ENCODE measurements around the gene DLG2. TPM values are rescaled to one million over a fixed set of nuclear protein-coding genes. Genes with fewer than 3 reads are reported as not detected.

Gene DLG2
- total and polyA plus RNA-seq, 9 donors: 2.5 to 20.7 (median 12.0) TPM

DNA sequence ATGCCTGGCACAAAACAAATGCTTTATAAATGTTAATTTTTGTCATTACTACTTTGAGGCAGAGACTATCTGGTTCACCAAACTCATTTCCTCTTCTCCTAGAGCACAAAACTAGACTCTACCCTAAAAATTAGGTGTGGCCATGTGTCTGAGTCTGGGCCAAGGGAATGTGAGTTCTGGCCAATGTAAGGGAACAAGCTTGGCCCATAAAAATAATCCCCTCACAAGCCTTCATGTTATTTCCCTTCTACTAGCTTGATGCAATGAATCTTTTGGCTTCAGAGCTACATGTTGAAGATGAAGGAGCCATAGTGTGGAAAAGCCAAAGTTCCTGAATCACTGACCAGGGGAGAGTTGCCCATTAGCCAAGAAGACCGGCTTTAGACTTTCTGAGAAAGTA is 1934.5 kb downstream of the DLG2 start:
- no peak overlapping the region for H3K4me3 ChIP-seq
- TF ChIP-seq EP300 (IDR thresholded peaks at IDR 0.05): no peak
- no peak for TF ChIP-seq CTCF (IDR thresholded peaks at IDR 0.05)
- TF ChIP-seq POLR2A (IDR thresholded peaks at IDR 0.05): no peak
- peaks cover 5% of the 10 kb centered on the region for H3K4me1 ChIP-seq (ENCODE audit: insufficient read depth)
- WGBS, 3 donors: 73 to 86% (median 85%) methylated on average over 1 of the region's 1 CpG
- no peaks in the 10 kb centered on the region for H3K27me3 ChIP-seq
- H3K9me3 ChIP-seq: no peaks in the 10 kb centered on the region
- intact Hi-C loops (cut with DNase I): no loop called here
- no peak overlapping the region for H3K27ac ChIP-seq
- H3K36me3 ChIP-seq: no peaks in the 10 kb centered on the region
- DNase-seq: no peak

DNA sequence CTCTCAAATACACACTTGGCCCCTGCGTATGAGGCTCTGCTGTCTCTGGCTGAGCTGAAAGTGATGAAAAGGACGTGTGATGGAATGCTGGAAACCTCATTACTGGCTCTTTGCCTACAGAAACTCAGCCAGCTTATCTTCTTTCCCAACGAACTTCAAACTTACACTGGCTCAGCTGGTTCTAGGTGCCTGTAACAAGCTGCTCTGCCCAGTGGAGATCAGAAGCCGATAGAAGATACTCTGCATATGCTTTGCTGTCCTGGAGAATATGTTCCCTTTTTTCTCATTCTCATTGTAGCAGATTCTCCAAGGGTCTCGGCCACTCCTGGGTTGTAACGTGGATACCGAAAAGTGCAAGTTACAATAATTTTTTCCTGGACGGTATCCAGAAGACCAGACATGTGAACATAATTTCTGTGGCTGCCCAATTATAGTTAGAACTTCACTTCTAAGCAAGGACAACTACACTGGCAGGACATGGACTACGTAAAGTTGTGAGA is 1935.6 kb downstream of the DLG2 start:
- DNase-seq: peak in 1 of 5 donors; percentile 15
- TF ChIP-seq POLR2A (IDR thresholded peaks at IDR 0.05): no peak
- no peak for TF ChIP-seq CTCF (IDR thresholded peaks at IDR 0.05)
- TF ChIP-seq EP300 (IDR thresholded peaks at IDR 0.05): no peak
- Histone ChIP-seq H3K27me3 (no peaks in the 10 kb centered on the region), H3K36me3 (no peaks in the 10 kb centered on the region), H3K27ac (no peak overlapping the region), H3K9me3 (no peaks in the 10 kb centered on the region), H3K4me3 (no peak overlapping the region), H3K4me1 (ENCODE audit: insufficient read depth) (peaks cover 5% of the 10 kb centered on the region)
- intact Hi-C loops (cut with DNase I): no loop called here
- WGBS, 3 donors: 7 to 19% (median 8%) methylated on average over 9 of the region's 9 CpGs

GRCh38 chr11:83689144-83689780 is 1937.9 kb downstream of the DLG2 start:
- H3K36me3 ChIP-seq: no peaks in the 10 kb centered on the region
- H3K4me1 ChIP-seq (ENCODE audit: insufficient read depth): peaks cover 5% of the 10 kb centered on the region
- H3K27me3 ChIP-seq: no peaks in the 10 kb centered on the region
- no peak for DNase-seq
- intact Hi-C loops (cut with DNase I): no loop called here
- H3K9me3 ChIP-seq: no peaks in the 10 kb centered on the region
- TF ChIP-seq CTCF (IDR thresholded peaks at IDR 0.05) (no peak), EP300 (IDR thresholded peaks at IDR 0.05) (no peak), POLR2A (IDR thresholded peaks at IDR 0.05) (no peak)
- H3K4me3 ChIP-seq: no peak overlapping the region
- WGBS, 3 donors: 52 to 54% (median 53%) methylated on average over 1 of the region's 1 CpG
- H3K27ac ChIP-seq: no peak overlapping the region

DNA sequence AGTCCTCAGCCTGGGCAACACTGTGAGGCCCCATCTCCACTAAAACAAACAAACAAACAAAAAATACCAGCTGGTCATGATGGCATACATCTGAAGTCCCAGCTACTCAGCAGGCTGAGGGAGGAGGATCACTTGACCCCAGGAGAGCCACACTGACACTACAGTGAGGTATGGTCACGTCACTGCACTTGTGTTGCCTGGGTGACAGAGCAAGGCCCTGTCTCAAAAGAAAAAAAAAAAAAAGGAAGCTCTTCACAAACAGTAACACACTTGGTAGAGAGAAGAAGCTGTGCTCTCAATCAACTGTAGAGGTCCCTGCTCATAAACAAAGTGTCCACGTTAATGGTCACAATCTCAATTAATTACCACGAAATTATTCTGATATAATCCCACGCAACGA is 1939.4 kb downstream of the DLG2 start:
- WGBS, 3 donors: 88 to 96% (median 93%) methylated on average over 5 of the region's 5 CpGs
- no peak for TF ChIP-seq POLR2A (IDR thresholded peaks at IDR 0.05)
- TF ChIP-seq EP300 (IDR thresholded peaks at IDR 0.05): no peak
- no peak for TF ChIP-seq CTCF (IDR thresholded peaks at IDR 0.05)
- H3K4me1 ChIP-seq (ENCODE audit: insufficient read depth): peaks cover 5% of the 10 kb centered on the region
- no peak overlapping the region for H3K27ac ChIP-seq
- intact Hi-C loops (cut with DNase I): no loop called here
- H3K27me3 ChIP-seq: no peaks in the 10 kb centered on the region
- no peaks in the 10 kb centered on the region for H3K36me3 ChIP-seq
- DNase-seq: no peak
- no peaks in the 10 kb centered on the region for H3K9me3 ChIP-seq
- H3K4me3 ChIP-seq: no peak overlapping the region

All from ovary (tissue), 9 donors.